Neural cell (in vitro differentiated cells): ENCODE results near the gene SLC4A9. TPM values are rescaled to one million over a fixed set of nuclear protein-coding genes. Genes with fewer than 3 reads are reported as not detected.
"Not testable (repeated sequence)": the region's sequence is repeated elsewhere in the genome, so short reads cannot be mapped to it uniquely, and the experiment has no call there.

Experiments
- H2AFZ ChIP-seq: fragments of 200-600, 300-800 bp; sonication (generic), shearing (Covaris generic); 2 replicates; pipeline ENCODE4 v1.6.0; 2014; ENCODE audit warnings: low read depth, mild to moderate bottlenecking, antibody characterized with exemption, low read length, moderate library complexity
- H3F3A ChIP-seq: fragments of 200-600 bp; shearing (Covaris generic); 2 replicates; pipeline ENCODE4 v1.6.1; 2016; ENCODE audit warnings: mild to moderate bottlenecking, moderate library complexity, mixed read lengths, antibody characterized with exemption, low read length; ENCODE audit not compliant: insufficient read depth, poor library complexity, severe bottlenecking
- H3K27ac ChIP-seq: fragments of 200-600, 300-800 bp; sonication (generic), shearing (Covaris generic); 2 replicates; pipeline ENCODE4 v1.5.1; 2014; ENCODE audit warnings: mild to moderate bottlenecking, low read length, moderate library complexity
- H3K27me3 ChIP-seq: fragments of 300-800, 200-600 bp; sonication (generic), shearing (Covaris generic); 2 replicates; pipeline ENCODE4 v1.6.0; 2014; ENCODE audit warnings: mild to moderate bottlenecking, low read depth, low read length, moderate library complexity; ENCODE audit not compliant: insufficient read depth
- H3K36me3 ChIP-seq: fragments of 300-800, 200-600 bp; sonication (generic), shearing (Covaris generic); 2 replicates; pipeline ENCODE4 v1.5.1; 2014; ENCODE audit warnings: mild to moderate bottlenecking, antibody characterized with exemption, low read length, moderate library complexity; ENCODE audit not compliant: insufficient read depth
- H3K4me2 ChIP-seq: fragments of 300-800, 200-600 bp; sonication (generic), shearing (Covaris generic); 2 replicates; pipeline ENCODE4 v1.6.0; 2014; ENCODE audit warnings: mild to moderate bottlenecking, low read length
- H3K4me3 ChIP-seq: fragments of 300-800, 200-600 bp; sonication (generic), shearing (Covaris generic); 2 replicates; pipeline ENCODE4 v1.5.1; 2014; ENCODE audit warnings: mild to moderate bottlenecking, low read length, moderate library complexity
- H3K79me2 ChIP-seq: fragments of 200-600 bp; shearing (Covaris generic); replicated peaks from 2 replicates; pipeline ENCODE4 v1.6.0; 2014; ENCODE audit warnings: mild to moderate bottlenecking, low read length, moderate library complexity; ENCODE audit not compliant: insufficient read depth
- H3K9ac ChIP-seq: fragments of 300-800, 200-600 bp; sonication (generic), shearing (Covaris generic); 2 replicates; pipeline ENCODE4 v1.6.1; 2016; ENCODE audit warnings: mild to moderate bottlenecking, low read length, mixed read lengths
- H3K9me2 ChIP-seq: fragments of 200-600 bp; shearing (Covaris generic); 2 replicates; pipeline ENCODE4 v1.6.1; 2016; ENCODE audit warnings: mild to moderate bottlenecking, low read length, mixed read lengths; ENCODE audit not compliant: insufficient read depth
- H3K9me3 ChIP-seq: fragments of 200-600, 300-800 bp; sonication (generic), shearing (Covaris generic); 2 replicates; pipeline ENCODE4 v1.6.1; 2016; ENCODE audit warnings: mild to moderate bottlenecking, mixed run types, low read length, moderate library complexity, mixed read lengths
- H4K20me1 ChIP-seq: fragments of 200-600 bp; shearing (Covaris generic); 2 replicates; pipeline ENCODE4 v1.6.1; 2016; ENCODE audit warnings: mild to moderate bottlenecking, mixed run types; ENCODE audit not compliant: insufficient read depth
- CTCF ChIP-seq: fragments of 450-650 bp; IDR thresholded peaks from 2 replicates; pipeline ENCODE4 v1.5.1; 2014; ENCODE audit warnings: antibody characterized with exemption, mild to moderate bottlenecking, moderate library complexity; ENCODE audit not compliant: poor library complexity, severe bottlenecking
- EP300 ChIP-seq: fragments of 450-650 bp; conservative IDR thresholded peaks from 2 replicates; pipeline ENCODE4 v1.6.1; 2014; ENCODE audit warnings: antibody characterized with exemption, mild to moderate bottlenecking, moderate library complexity; ENCODE audit not compliant: poor library complexity, severe bottlenecking
- EZH2 ChIP-seq: fragments of 200-600, 300-800 bp; shearing (Covaris generic), sonication (generic); IDR thresholded peaks from 2 replicates; pipeline ENCODE4 v1.6.1; 2014; ENCODE audit warnings: antibody characterized with exemption, low read length, borderline replicate concordance, mild to moderate bottlenecking; ENCODE audit not compliant: insufficient read depth, poor library complexity, severe bottlenecking
- MXI1 ChIP-seq: fragments of 450-650 bp; conservative IDR thresholded peaks from 2 replicates; pipeline ENCODE4 v1.6.1; 2014; ENCODE audit warnings: antibody characterized with exemption, mild to moderate bottlenecking; ENCODE audit not compliant: poor library complexity, severe bottlenecking
- POLR2AphosphoS5 ChIP-seq: IDR thresholded peaks from 2 replicates; pipeline ENCODE4 v1.6.1; 2012
- RAD21 ChIP-seq: fragments of 450-650 bp; conservative IDR thresholded peaks from 2 replicates; pipeline ENCODE4 v1.6.1; 2014; ENCODE audit warnings: antibody characterized with exemption, mild to moderate bottlenecking, moderate library complexity
- REST ChIP-seq: IDR thresholded peaks from 2 replicates; pipeline ENCODE4 v1.6.1; 2012; ENCODE audit warnings: borderline replicate concordance
- SMC3 ChIP-seq: fragments of 450-650 bp; conservative IDR thresholded peaks from 2 replicates; pipeline ENCODE4 v1.6.1; 2014; ENCODE audit warnings: antibody characterized with exemption, mild to moderate bottlenecking, moderate library complexity; ENCODE audit not compliant: poor library complexity
- TAF1 ChIP-seq: IDR thresholded peaks from 2 replicates; pipeline ENCODE4 v1.6.1; 2012; ENCODE audit warnings: low read depth
- polyA plus RNA-seq: library from polyadenylated mRNA; depleted of rRNA; stranded (reverse); fragments of >200 nt; gene quantifications from 2 replicates; pipeline ENCODE4 v1.2.3, GENCODE V29; 2014

SLC4A9 gene
- polyA plus RNA-seq, 1 donor from 2014 or later = not detected

DNA sequence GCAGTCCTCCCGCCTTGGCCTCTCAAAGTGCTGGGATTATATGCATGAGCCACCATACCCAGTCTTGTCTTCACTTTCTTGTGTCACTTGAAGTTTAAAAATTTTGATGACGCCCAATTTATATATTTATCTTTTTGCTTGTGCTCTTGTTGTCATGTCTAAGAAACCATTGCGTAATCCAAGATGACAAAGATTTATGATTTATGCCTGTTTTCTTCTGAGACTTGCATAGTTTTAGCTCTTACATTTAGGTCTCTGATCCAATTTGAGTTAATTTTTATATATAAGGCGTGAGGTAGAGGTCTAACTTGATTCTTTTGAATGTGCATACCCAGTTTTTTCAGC is 60.2 kb downstream of the SLC4A9 start:
- Histone ChIP-seq H3K27me3 (no peaks in the 10 kb centered on the region), H3K9me3 (no peaks in the 10 kb centered on the region), H3K9ac (no peak overlapping the region), H3K9me2 (no peaks in the 10 kb centered on the region), H3K79me2 (peaks cover 59% of the 10 kb centered on the region), H2AFZ (no peak overlapping the region), H3K27ac (no peak overlapping the region), H3K36me3 (no peaks in the 10 kb centered on the region), H3F3A (no peaks in the 10 kb centered on the region), H3K4me3 (no peak overlapping the region), H3K4me2 (no peak overlapping the region), H4K20me1 (no peaks in the 10 kb centered on the region)
- no peak for TF ChIP-seq TAF1
- no peak for TF ChIP-seq MXI1
- no peak for TF ChIP-seq REST
- no peak for TF ChIP-seq EZH2
- TF ChIP-seq SMC3 = no peak

DNA sequence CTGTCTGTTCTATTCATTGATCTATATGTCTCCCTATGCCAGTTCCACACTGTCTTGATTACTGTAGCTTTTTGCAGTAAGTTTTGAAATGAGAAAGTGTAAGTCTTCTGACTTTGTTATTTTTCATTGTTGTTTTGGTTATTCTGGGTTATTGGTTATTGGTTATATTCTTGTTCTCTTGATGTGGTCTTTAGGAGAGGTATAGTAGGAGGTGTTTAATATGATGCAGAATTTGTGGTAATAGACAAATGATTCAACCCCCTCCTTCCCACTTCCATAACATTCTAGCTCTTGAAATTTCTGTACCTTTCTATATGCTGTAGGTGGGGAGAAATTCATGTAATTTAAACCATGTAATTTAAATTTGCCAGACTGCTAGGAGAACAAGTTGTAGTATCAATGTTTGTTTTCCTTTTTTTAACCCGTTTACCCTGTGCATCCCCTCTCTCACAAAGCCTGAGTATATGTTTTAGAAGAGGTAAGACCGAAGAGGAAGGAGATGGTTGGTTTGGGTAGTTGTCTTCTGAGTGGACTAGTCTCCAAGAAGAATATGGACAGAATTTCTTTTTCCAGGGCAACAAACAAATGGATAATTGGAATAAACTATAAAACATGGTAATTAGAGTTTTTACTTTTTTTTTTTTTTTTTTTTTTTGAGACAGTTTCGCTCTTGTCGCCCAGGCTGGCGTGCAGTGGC is 60.8 kb downstream of the SLC4A9 start:
- Histone ChIP-seq H3F3A (no peaks in the 10 kb centered on the region), H2AFZ (no peak overlapping the region), H4K20me1 (no peaks in the 10 kb centered on the region), H3K27ac (no peak overlapping the region), H3K36me3 (no peaks in the 10 kb centered on the region), H3K9ac (no peak overlapping the region), H3K4me2 (no peak overlapping the region), H3K4me3 (no peak overlapping the region), H3K79me2 (peaks cover 65% of the 10 kb centered on the region), H3K9me3 (no peaks in the 10 kb centered on the region), H3K27me3 (no peaks in the 10 kb centered on the region), H3K9me2 (no peaks in the 10 kb centered on the region)
- TF ChIP-seq POLR2AphosphoS5 (no peak), RAD21 (no peak), EZH2 (no peak), EP300 (no peak), SMC3 (no peak), MXI1 (no peak), TAF1 (no peak), CTCF (no peak), REST (no peak)

GRCh38 chr5:140421375-140421774 is 61.4 kb downstream of the SLC4A9 start:
- H3F3A ChIP-seq, H3K4me2 ChIP-seq, H3K9me2 ChIP-seq, H3K9me3 ChIP-seq, H3K36me3 ChIP-seq, H2AFZ ChIP-seq, H3K27me3 ChIP-seq, H3K9ac ChIP-seq, H4K20me1 ChIP-seq, H3K4me3 ChIP-seq, H3K27ac ChIP-seq: not testable (repeated sequence)
- H3K79me2 ChIP-seq = peaks cover 63% of the 10 kb centered on the region
